Fibroblast of mammary gland (primary cell): ENCODE results near the gene SRSF6.

ENCODE experiments used
- DNase-seq: peaks from one replicate; pipeline ENCODE4 v3.0.0-alpha.2; 2010; ENCODE audit warnings: low read depth
- H3K4me3 ChIP-seq: 2 replicates; pipeline ENCODE4 v1.5.1; 2011; ENCODE audit warnings: low read depth, mild to moderate bottlenecking, low read length, moderate library complexity; ENCODE audit not compliant: control insufficient read depth
- TF ChIP-seq, protein P1 (sequence below): conservative IDR thresholded peaks from 2 replicates; pipeline ENCODE4 v1.5.1; 2011; ENCODE audit warnings: low read depth, low read length, inconsistent platforms; ENCODE audit not compliant: control insufficient read depth, insufficient read depth

Gene SRSF6

DNA sequence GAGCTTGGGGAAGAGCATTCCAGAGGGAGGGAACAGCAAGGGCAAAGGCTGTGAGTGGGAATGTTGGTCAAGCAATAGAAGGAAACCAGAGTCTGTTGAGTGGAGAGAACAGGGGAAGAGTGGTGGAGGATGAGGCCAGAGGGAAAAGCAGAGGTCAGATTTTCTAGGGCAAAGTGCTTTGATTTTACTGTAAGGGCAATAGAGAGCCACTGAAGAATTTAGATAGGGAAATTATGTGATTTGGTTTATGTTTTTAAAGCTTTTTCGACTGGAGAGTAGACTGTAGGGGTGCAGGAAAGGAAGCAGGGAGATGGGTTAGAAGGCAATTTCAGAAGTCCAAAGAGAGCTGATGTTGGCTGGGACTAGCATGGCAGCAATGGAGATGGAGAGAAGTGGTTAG lies 54.2 kb downstream of the SRSF6 start:
- TF ChIP-seq, protein P1, sequence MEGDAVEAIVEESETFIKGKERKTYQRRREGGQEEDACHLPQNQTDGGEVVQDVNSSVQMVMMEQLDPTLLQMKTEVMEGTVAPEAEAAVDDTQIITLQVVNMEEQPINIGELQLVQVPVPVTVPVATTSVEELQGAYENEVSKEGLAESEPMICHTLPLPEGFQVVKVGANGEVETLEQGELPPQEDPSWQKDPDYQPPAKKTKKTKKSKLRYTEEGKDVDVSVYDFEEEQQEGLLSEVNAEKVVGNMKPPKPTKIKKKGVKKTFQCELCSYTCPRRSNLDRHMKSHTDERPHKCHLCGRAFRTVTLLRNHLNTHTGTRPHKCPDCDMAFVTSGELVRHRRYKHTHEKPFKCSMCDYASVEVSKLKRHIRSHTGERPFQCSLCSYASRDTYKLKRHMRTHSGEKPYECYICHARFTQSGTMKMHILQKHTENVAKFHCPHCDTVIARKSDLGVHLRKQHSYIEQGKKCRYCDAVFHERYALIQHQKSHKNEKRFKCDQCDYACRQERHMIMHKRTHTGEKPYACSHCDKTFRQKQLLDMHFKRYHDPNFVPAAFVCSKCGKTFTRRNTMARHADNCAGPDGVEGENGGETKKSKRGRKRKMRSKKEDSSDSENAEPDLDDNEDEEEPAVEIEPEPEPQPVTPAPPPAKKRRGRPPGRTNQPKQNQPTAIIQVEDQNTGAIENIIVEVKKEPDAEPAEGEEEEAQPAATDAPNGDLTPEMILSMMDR: no peak

DNA sequence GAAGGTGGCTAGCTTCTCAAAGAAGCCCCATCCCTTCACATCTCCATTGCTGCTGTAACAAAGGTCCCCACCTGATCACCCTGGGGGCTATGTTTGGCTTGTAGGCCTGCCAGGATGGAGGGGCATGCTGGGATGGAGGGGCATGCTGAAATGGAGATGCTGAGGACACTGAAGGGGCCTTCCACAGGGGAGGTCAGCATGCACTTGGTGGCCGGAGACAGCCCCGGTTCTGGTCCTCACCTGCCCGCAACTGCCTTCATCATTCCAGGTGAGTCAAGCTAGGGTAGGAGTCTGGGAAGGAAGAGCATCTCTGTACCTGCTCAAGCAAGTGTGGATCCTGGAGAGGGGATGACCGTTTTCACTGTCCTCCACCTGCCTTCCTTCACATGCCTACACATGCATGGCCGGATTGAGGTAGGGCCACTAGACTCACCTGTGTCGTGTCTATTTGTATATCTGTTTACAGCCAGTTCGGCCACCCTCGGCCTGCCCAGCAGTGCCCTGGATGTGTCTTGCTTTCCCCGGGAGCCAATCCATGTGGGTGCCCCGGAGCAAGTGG lies 55.8 kb downstream of the SRSF6 start:
- no peak for DNase-seq
- H3K4me3 ChIP-seq: peak overlapping the region; percentile 62
- TF ChIP-seq, protein P1: no peak

More for the DNA sequence above, 54.2 kb downstream of the SRSF6 start:
- no peak overlapping the region for H3K4me3 ChIP-seq
- DNase-seq: no peak
